Sigmoid colon (tissue), 7 donors: Measurements from ENCODE around the gene DOK6. TPM values are rescaled to one million over a fixed set of nuclear protein-coding genes. Genes with fewer than 3 reads are reported as not detected.

Experiments
- DNase-seq: peaks from one replicate; pipeline ENCODE4 v3.0.0-alpha.2; 2019
- H3K27ac ChIP-seq, 4 donors: fragments of 200-600 bp; sonication (generic); one replicate each; pipeline ENCODE4 v1.5.1; 2016 to 2019; ENCODE audit warnings: mild to moderate bottlenecking in 1 of 4
- H3K27me3 ChIP-seq, 3 donors: fragments of 200-600 bp; sonication (generic); one replicate each; pipeline ENCODE4 v1.5.1; 2019; ENCODE audit warnings: mild to moderate bottlenecking in 1 of 3
- H3K36me3 ChIP-seq, 4 donors: fragments of 200-600 bp; sonication (generic); one replicate each; pipeline ENCODE4 v1.5.1; 2016 to 2019
- H3K4me1 ChIP-seq, 4 donors: fragments of 200-600 bp; sonication (generic); one replicate each; pipeline ENCODE4 v1.5.1; 2017 to 2019
- H3K4me3 ChIP-seq, 4 donors: fragments of 200-600 bp; sonication (generic); one replicate each; pipeline ENCODE4 v1.5.1; 2017 to 2019; ENCODE audit warnings: mild to moderate bottlenecking in 2 of 4, moderate library complexity in 1 of 4
- H3K9me3 ChIP-seq, 4 donors: fragments of 200-600 bp in 3 of 4; sonication (generic) in 3 of 4; one replicate each; pipeline versions ENCODE4 v1.5.1 to v1.6.1; 2013 to 2019
- CTCF ChIP-seq, 4 experiments: fragments of 450-650 bp in 3 of 4; fragments of 200-600 bp in 1 of 4; IDR thresholded peaks; one replicate each; pipeline ENCODE4 v1.5.1; 2016 to 2019; ENCODE audit warnings: antibody characterized with exemption in 4 of 4, mild to moderate bottlenecking in 3 of 4, moderate library complexity in 2 of 4
- EP300 ChIP-seq, 4 donors: sonication (generic); formaldehyde crosslinking; IDR thresholded peaks; one replicate each; pipeline ENCODE4 v1.6.1; 2017; ENCODE audit warnings: antibody characterized with exemption in 4 of 4
- POLR2A ChIP-seq, 2 donors: fragments of 450-650 bp; IDR thresholded peaks; one replicate each; pipeline ENCODE4 v1.6.1; 2016; ENCODE audit warnings: antibody characterized with exemption in 2 of 2, mild to moderate bottlenecking in 2 of 2, moderate library complexity in 2 of 2
- POLR2AphosphoS5 ChIP-seq, 4 donors: sonication (generic); formaldehyde crosslinking; IDR thresholded peaks; one replicate each; pipeline ENCODE4 v1.6.1; 2017; ENCODE audit warnings: antibody characterized with exemption in 4 of 4
- WGBS, 2 donors: extraction: QIAGEN DNeasy Blood & Tissue Kit; methylation state at CpG; one replicate each; pipeline ENCODE4 v1.1.7; 2013; 5-methylcytosine and 5-hydroxymethylcytosine counted together
- intact Hi-C: fragments of 100-400 bp; cut with DNase I; formaldehyde crosslinking; loops from one replicate; pipeline ENCODE4 v1.15.1; 2023
- polyA plus RNA-seq, 3 donors: library from polyadenylated mRNA; stranded (reverse); fragments of 200-250 nt; gene quantifications; one replicate each; pipeline ENCODE4 v1.2.3, GENCODE V29; 2013
- total RNA-seq, 4 donors: library from RNA; depleted of rRNA; stranded (reverse); fragments of >200 nt; gene quantifications; one replicate each; pipeline ENCODE4 v1.1.0, GENCODE V29; 2016
- donor health status: healthy with polysubstance abuse.
- donor health status: Bipolar disorder and iron deficiency.
- donor health status: healthy.

DOK6 gene
- total and polyA plus RNA-seq, 7 donors = under 0.01 to 1.9 (median 0.95) TPM

GRCh38 chr18:69887256-69887655 is 486.6 kb downstream of the DOK6 start:
- peaks cover 0 to 29% (median 10%) of the 10 kb centered on the region in 4 donors for H3K4me1 ChIP-seq
- TF ChIP-seq CTCF (IDR thresholded peaks at IDR 0.05) (no peak), EP300 (IDR thresholded peaks at IDR 0.05) (no peak)
- no peak overlapping the region for H3K4me3 ChIP-seq
- H3K36me3 ChIP-seq = no peaks in the 10 kb centered on the region
- intact Hi-C loops = no loop called here
- H3K27me3 ChIP-seq = no peaks in the 10 kb centered on the region
- H3K9me3 ChIP-seq = no peaks in the 10 kb centered on the region
- no peak overlapping the region for H3K27ac ChIP-seq
- no peak for DNase-seq
- 94 to 95% methylated on average over 2 of the region's 2 CpGs for WGBS, 2 donors

- TF ChIP-seq POLR2AphosphoS5 (IDR thresholded peaks at IDR 0.05) (no peak), CTCF (IDR thresholded peaks at IDR 0.05) (no peak), POLR2A (IDR thresholded peaks at IDR 0.05) (no peak), EP300 (IDR thresholded peaks at IDR 0.05) (no peak)
- Histone ChIP-seq H3K27ac (no peak overlapping the region), H3K36me3 (no peaks in the 10 kb centered on the region), H3K9me3 (no peaks in the 10 kb centered on the region), H3K4me3 (no peak overlapping the region), H3K27me3 (no peaks in the 10 kb centered on the region), H3K4me1 (peaks cover 0 to 14% (median 2%) of the 10 kb centered on the region in 4 donors)
- intact Hi-C loops = no loop called here
- DNase-seq = no peak
- 82 to 88% methylated on average over 4 of the region's 4 CpGs for WGBS, 2 donors
Measured at GRCh38 chr18:69889009-69889408, 488.3 kb downstream of the DOK6 start.

GRCh38 chr18:69890558-69890957 is 489.9 kb downstream of the DOK6 start:
- H3K4me3 ChIP-seq = no peak overlapping the region
- TF ChIP-seq POLR2AphosphoS5 (IDR thresholded peaks at IDR 0.05) (no peak), POLR2A (IDR thresholded peaks at IDR 0.05) (no peak), EP300 (IDR thresholded peaks at IDR 0.05) (no peak), CTCF (IDR thresholded peaks at IDR 0.05) (no peak)
- intact Hi-C loops = no loop called here
- no peaks in the 10 kb centered on the region for H3K4me1 ChIP-seq
- WGBS, 2 donors = 81 to 90% methylated on average over 1 of the region's 1 CpG
- H3K36me3 ChIP-seq = no peaks in the 10 kb centered on the region
- no peaks in the 10 kb centered on the region for H3K9me3 ChIP-seq
- no peak overlapping the region for H3K27ac ChIP-seq
- H3K27me3 ChIP-seq = no peaks in the 10 kb centered on the region
- no peak for DNase-seq

GRCh38 chr18:69894467-69894866 is 493.8 kb downstream of the DOK6 start:
- Histone ChIP-seq H3K36me3 (no peaks in the 10 kb centered on the region), H3K27me3 (no peaks in the 10 kb centered on the region), H3K4me1 (no peaks in the 10 kb centered on the region), H3K27ac (no peak overlapping the region), H3K4me3 (no peak overlapping the region), H3K9me3 (no peaks in the 10 kb centered on the region)
- TF ChIP-seq POLR2AphosphoS5 (IDR thresholded peaks at IDR 0.05) (no peak), CTCF (IDR thresholded peaks at IDR 0.05) (no peak), EP300 (IDR thresholded peaks at IDR 0.05) (no peak), POLR2A (IDR thresholded peaks at IDR 0.05) (no peak)
- no peak for DNase-seq
- 88 to 91% methylated on average over 2 of the region's 2 CpGs for WGBS, 2 donors
- intact Hi-C loops = no loop called here
